Neural cell (in vitro differentiated cells): Measurements from ENCODE around the gene SMIM38. TPM values are rescaled to one million over a fixed set of nuclear protein-coding genes. Genes with fewer than 3 reads are reported as not detected.

Experiments
- H2AFZ ChIP-seq: fragments of 200-600, 300-800 bp; sonication (generic), shearing (Covaris generic); 2 replicates; pipeline ENCODE4 v1.6.0; 2014; ENCODE audit warnings: low read depth, mild to moderate bottlenecking, antibody characterized with exemption, low read length, moderate library complexity
- H3F3A ChIP-seq: fragments of 200-600 bp; shearing (Covaris generic); 2 replicates; pipeline ENCODE4 v1.6.1; 2016; ENCODE audit warnings: mild to moderate bottlenecking, moderate library complexity, mixed read lengths, antibody characterized with exemption, low read length; ENCODE audit not compliant: insufficient read depth, poor library complexity, severe bottlenecking
- H3K27ac ChIP-seq: fragments of 200-600, 300-800 bp; sonication (generic), shearing (Covaris generic); 2 replicates; pipeline ENCODE4 v1.5.1; 2014; ENCODE audit warnings: mild to moderate bottlenecking, low read length, moderate library complexity
- H3K27me3 ChIP-seq: fragments of 300-800, 200-600 bp; sonication (generic), shearing (Covaris generic); 2 replicates; pipeline ENCODE4 v1.6.0; 2014; ENCODE audit warnings: mild to moderate bottlenecking, low read depth, low read length, moderate library complexity; ENCODE audit not compliant: insufficient read depth
- H3K36me3 ChIP-seq: fragments of 300-800, 200-600 bp; sonication (generic), shearing (Covaris generic); 2 replicates; pipeline ENCODE4 v1.5.1; 2014; ENCODE audit warnings: mild to moderate bottlenecking, antibody characterized with exemption, low read length, moderate library complexity; ENCODE audit not compliant: insufficient read depth
- H3K4me2 ChIP-seq: fragments of 300-800, 200-600 bp; sonication (generic), shearing (Covaris generic); 2 replicates; pipeline ENCODE4 v1.6.0; 2014; ENCODE audit warnings: mild to moderate bottlenecking, low read length
- H3K4me3 ChIP-seq: fragments of 300-800, 200-600 bp; sonication (generic), shearing (Covaris generic); 2 replicates; pipeline ENCODE4 v1.5.1; 2014; ENCODE audit warnings: mild to moderate bottlenecking, low read length, moderate library complexity
- H3K79me2 ChIP-seq: fragments of 200-600 bp; shearing (Covaris generic); replicated peaks from 2 replicates; pipeline ENCODE4 v1.6.0; 2014; ENCODE audit warnings: mild to moderate bottlenecking, low read length, moderate library complexity; ENCODE audit not compliant: insufficient read depth
- H3K9ac ChIP-seq: fragments of 300-800, 200-600 bp; sonication (generic), shearing (Covaris generic); 2 replicates; pipeline ENCODE4 v1.6.1; 2016; ENCODE audit warnings: mild to moderate bottlenecking, low read length, mixed read lengths
- H3K9me2 ChIP-seq: fragments of 200-600 bp; shearing (Covaris generic); 2 replicates; pipeline ENCODE4 v1.6.1; 2016; ENCODE audit warnings: mild to moderate bottlenecking, low read length, mixed read lengths; ENCODE audit not compliant: insufficient read depth
- H3K9me3 ChIP-seq: fragments of 200-600, 300-800 bp; sonication (generic), shearing (Covaris generic); 2 replicates; pipeline ENCODE4 v1.6.1; 2016; ENCODE audit warnings: mild to moderate bottlenecking, mixed run types, low read length, moderate library complexity, mixed read lengths
- H4K20me1 ChIP-seq: fragments of 200-600 bp; shearing (Covaris generic); 2 replicates; pipeline ENCODE4 v1.6.1; 2016; ENCODE audit warnings: mild to moderate bottlenecking, mixed run types; ENCODE audit not compliant: insufficient read depth
- CTCF ChIP-seq: fragments of 450-650 bp; IDR thresholded peaks from 2 replicates; pipeline ENCODE4 v1.5.1; 2014; ENCODE audit warnings: antibody characterized with exemption, mild to moderate bottlenecking, moderate library complexity; ENCODE audit not compliant: poor library complexity, severe bottlenecking
- EP300 ChIP-seq: fragments of 450-650 bp; conservative IDR thresholded peaks from 2 replicates; pipeline ENCODE4 v1.6.1; 2014; ENCODE audit warnings: antibody characterized with exemption, mild to moderate bottlenecking, moderate library complexity; ENCODE audit not compliant: poor library complexity, severe bottlenecking
- EZH2 ChIP-seq: fragments of 200-600, 300-800 bp; shearing (Covaris generic), sonication (generic); IDR thresholded peaks from 2 replicates; pipeline ENCODE4 v1.6.1; 2014; ENCODE audit warnings: antibody characterized with exemption, low read length, borderline replicate concordance, mild to moderate bottlenecking; ENCODE audit not compliant: insufficient read depth, poor library complexity, severe bottlenecking
- MXI1 ChIP-seq: fragments of 450-650 bp; conservative IDR thresholded peaks from 2 replicates; pipeline ENCODE4 v1.6.1; 2014; ENCODE audit warnings: antibody characterized with exemption, mild to moderate bottlenecking; ENCODE audit not compliant: poor library complexity, severe bottlenecking
- POLR2AphosphoS5 ChIP-seq: IDR thresholded peaks from 2 replicates; pipeline ENCODE4 v1.6.1; 2012
- RAD21 ChIP-seq: fragments of 450-650 bp; conservative IDR thresholded peaks from 2 replicates; pipeline ENCODE4 v1.6.1; 2014; ENCODE audit warnings: antibody characterized with exemption, mild to moderate bottlenecking, moderate library complexity
- REST ChIP-seq: IDR thresholded peaks from 2 replicates; pipeline ENCODE4 v1.6.1; 2012; ENCODE audit warnings: borderline replicate concordance
- SMC3 ChIP-seq: fragments of 450-650 bp; conservative IDR thresholded peaks from 2 replicates; pipeline ENCODE4 v1.6.1; 2014; ENCODE audit warnings: antibody characterized with exemption, mild to moderate bottlenecking, moderate library complexity; ENCODE audit not compliant: poor library complexity
- TAF1 ChIP-seq: IDR thresholded peaks from 2 replicates; pipeline ENCODE4 v1.6.1; 2012; ENCODE audit warnings: low read depth
- polyA plus RNA-seq: library from polyadenylated mRNA; depleted of rRNA; stranded (reverse); fragments of >200 nt; gene quantifications from 2 replicates; pipeline ENCODE4 v1.2.3, GENCODE V29; 2014

The SMIM38 gene
- polyA plus RNA-seq, 1 donor from 2014 or later = 1.9 TPM

- no peaks in the 10 kb centered on the region for H3K79me2 ChIP-seq
- no peak overlapping the region for H3K27ac ChIP-seq
- H3K4me2 ChIP-seq = no peak overlapping the region
- no peaks in the 10 kb centered on the region for H4K20me1 ChIP-seq
- H3K36me3 ChIP-seq = no peaks in the 10 kb centered on the region
- H3K9me3 ChIP-seq = no peaks in the 10 kb centered on the region
- H3K27me3 ChIP-seq = no peaks in the 10 kb centered on the region
- no peaks in the 10 kb centered on the region for H3K9me2 ChIP-seq
- TF ChIP-seq RAD21 = no peak
- no peak overlapping the region for H3K9ac ChIP-seq
- H2AFZ ChIP-seq = no peak overlapping the region
- no peak overlapping the region for H3K4me3 ChIP-seq
- no peaks in the 10 kb centered on the region for H3F3A ChIP-seq
These were observed 10.0 kb downstream of the SMIM38 start for GRCh38 chr11:69165775-69166174.

GRCh38 chr11:69166218-69167115 is 10.7 kb downstream of the SMIM38 start:
- H3K9ac ChIP-seq = no peak overlapping the region
- TF ChIP-seq REST (no peak), TAF1 (no peak), RAD21 (no peak), CTCF (no peak), MXI1 (no peak), EZH2 (no peak), EP300 (no peak), POLR2AphosphoS5 (no peak), SMC3 (no peak)
- no peaks in the 10 kb centered on the region for H3K79me2 ChIP-seq
- no peaks in the 10 kb centered on the region for H4K20me1 ChIP-seq
- no peak overlapping the region for H2AFZ ChIP-seq
- H3K9me2 ChIP-seq = no peaks in the 10 kb centered on the region
- no peak overlapping the region for H3K4me3 ChIP-seq
- H3K27ac ChIP-seq = no peak overlapping the region
- no peaks in the 10 kb centered on the region for H3K27me3 ChIP-seq
- H3K4me2 ChIP-seq = no peak overlapping the region
- H3K36me3 ChIP-seq = no peaks in the 10 kb centered on the region
- no peaks in the 10 kb centered on the region for H3F3A ChIP-seq
- H3K9me3 ChIP-seq = no peaks in the 10 kb centered on the region
